H1 (cell line): ENCODE data around the gene WDR89. TPM values are rescaled to one million over a fixed set of nuclear protein-coding genes. Genes with fewer than 3 reads are reported as not detected.

Experiments used
- CHD2 ChIP-seq: IDR thresholded peaks from 2 replicates; pipeline ENCODE4 v1.6.1; 2012; ENCODE audit warnings: low read length, improper control_type of control experiment
- CREB1 ChIP-seq: IDR thresholded peaks from 2 replicates; pipeline ENCODE4 v1.6.1; 2012; ENCODE audit warnings: inconsistent platforms
- CTCF ChIP-seq, 3 experiments: IDR thresholded peaks; 1 replicate in 2 of 3; 2 replicates in 1 of 3; pipeline versions ENCODE4 v1.5.1 to v1.6.1; 2011; ENCODE audit warnings: low read length in 3 of 3, mild to moderate bottlenecking in 3 of 3, inconsistent platforms in 2 of 3, low read depth in 1 of 3, moderate library complexity in 1 of 3; ENCODE audit not compliant: insufficient read depth in 1 of 3; ENCODE audit errors: control extremely low read depth in 1 of 3
- JUN ChIP-seq: IDR thresholded peaks from 2 replicates; pipeline ENCODE4 v1.6.1; 2011; ENCODE audit warnings: low read depth, mild to moderate bottlenecking, improper control_type of control experiment, low read length
- KDM4A ChIP-seq: IDR thresholded peaks from one replicate; pipeline ENCODE4 v1.7.1; 2012; ENCODE audit warnings: low read depth, mild to moderate bottlenecking, moderate library complexity, low read length, inconsistent platforms; ENCODE audit not compliant: severe bottlenecking
- MAFK ChIP-seq: IDR thresholded peaks from 2 replicates; pipeline ENCODE4 v1.6.1; 2012; ENCODE audit warnings: low read depth, mild to moderate bottlenecking, improper control_type of control experiment, low read length
- PHF8 ChIP-seq: fragments of 200-600 bp; sonication (generic); conservative IDR thresholded peaks from 2 replicates; pipeline ENCODE4 v1.7.1; 2012; ENCODE audit warnings: low read depth, mild to moderate bottlenecking, inconsistent platforms, low read length, moderate library complexity
- POLR2A ChIP-seq, 2 experiments: IDR thresholded peaks; 1 replicate in 1 of 2; 2 replicates in 1 of 2; pipeline ENCODE4 v1.6.1; 2011; ENCODE audit warnings: low read depth in 2 of 2, low read length in 2 of 2, mild to moderate bottlenecking in 2 of 2; ENCODE audit errors: control extremely low read depth in 1 of 2
- POLR2AphosphoS5 ChIP-seq: IDR thresholded peaks from 2 replicates; pipeline ENCODE4 v1.6.1; 2011; ENCODE audit warnings: low read depth, low read length
- RAD21 ChIP-seq, 2 experiments: IDR thresholded peaks in 1 of 2; conservative IDR thresholded peaks in 1 of 2; 2 replicates each; pipeline ENCODE4 v1.6.1; 2011; ENCODE audit warnings: low read depth in 2 of 2, low read length in 2 of 2, improper control_type of control experiment in 1 of 2, inconsistent platforms in 1 of 2, mild to moderate bottlenecking in 1 of 2, moderate library complexity in 1 of 2
- SP4 ChIP-seq: IDR thresholded peaks from 2 replicates; pipeline ENCODE4 v1.6.1; 2012; ENCODE audit warnings: low read length, inconsistent platforms
- TAF7 ChIP-seq: optimal IDR thresholded peaks from 2 replicates; pipeline ENCODE3; 2011; ENCODE audit warnings: low read depth, mild to moderate bottlenecking, inconsistent platforms, low read length, moderate library complexity, borderline replicate concordance
- TBP ChIP-seq: IDR thresholded peaks from 2 replicates; pipeline ENCODE4 v1.6.1; 2011; ENCODE audit warnings: low read depth, low read length, improper control_type of control experiment
- polyA plus RNA-seq, 7 experiments: library from polyadenylated mRNA; depleted of rRNA in 3 of 7; stranded (reverse) in 5 of 7; unstranded in 2 of 7; fragments of >200 nt in 5 of 7; fragments of 200-250 nt in 2 of 7; gene quantifications; 1 replicate in 5 of 7; 2 replicates in 1 of 7; 4 replicates in 1 of 7; pipeline versions ENCODE4 v1.2.1 to v1.2.3, GENCODE V29; 2011 to 2013; ENCODE audit warnings: missing spikeins in 2 of 7, mixed read lengths in 2 of 7
- total RNA-seq: library from RNA; stranded (reverse); fragmentation: NEBNext Ultra II Directional; extraction: Animal tissue kit (Norgen Biotek cat#: 25700); gene quantifications from 2 replicates; pipeline ENCODE4 v1.2.1, GENCODE V29; 2021
- TF ChIP-seq, protein P1 (sequence below): IDR thresholded peaks from 2 replicates; pipeline ENCODE4 v1.6.1; 2012; ENCODE audit warnings: inconsistent platforms

WDR89 gene
- total and polyA plus RNA-seq, 2 of the 8 experiments (the other 6 are each of a cell fraction or from before 2014, with no cell fraction given): 8.3 to 32.9 TPM

GRCh38 chr14:63641473-63642228, at the start of gene WDR89 (continued):
- TF ChIP-seq SP4 (peak; percentile 57; the same call in 1 of the 2 replicates), MAFK (no peak), RAD21 (IDR thresholded peaks at IDR 0.05 in 1 of 2, conservative IDR thresholded peaks at IDR 0.05 in 1 of 2; ENCODE audit: low read depth in 2 of 2, low read length in 2 of 2) (peak; percentile 48 to 50), PHF8 (peak; percentile 90), JUN (no peak), CHD2 (no peak; the same call in 1 of the 2 replicates), POLR2AphosphoS5 (peak; percentile 98), TBP (peak; percentile 95), KDM4A (peak; percentile 56), POLR2A (IDR thresholded peaks at IDR 0.05; ENCODE audit: control extremely low read depth in 1 of 2, low read depth in 2 of 2, low read length in 2 of 2) (peak; percentile 78 to 93), CTCF (IDR thresholded peaks at IDR 0.05; ENCODE audit: control extremely low read depth in 1 of 3, insufficient read depth in 1 of 3, low read depth in 1 of 3, low read length in 3 of 3) (peak; percentile 42 to 85 (median 71); a peak in 3 of 4 replicates), TAF7 (peak; percentile 93), CREB1 (peak; percentile 81)
- TF ChIP-seq, protein P1, sequence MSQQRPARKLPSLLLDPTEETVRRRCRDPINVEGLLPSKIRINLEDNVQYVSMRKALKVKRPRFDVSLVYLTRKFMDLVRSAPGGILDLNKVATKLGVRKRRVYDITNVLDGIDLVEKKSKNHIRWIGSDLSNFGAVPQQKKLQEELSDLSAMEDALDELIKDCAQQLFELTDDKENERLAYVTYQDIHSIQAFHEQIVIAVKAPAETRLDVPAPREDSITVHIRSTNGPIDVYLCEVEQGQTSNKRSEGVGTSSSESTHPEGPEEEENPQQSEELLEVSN: peak; percentile 92
